MCF 10A (cell line): ENCODE measurements around the gene CNOT4. TPM values are rescaled to one million over a fixed set of nuclear protein-coding genes. Genes with fewer than 3 reads are reported as not detected.
A peak's percentile ranks its signal among the peaks of the same experiment; 100 is the strongest.

Source experiments
- BruUV-seq: library from RNA; stranded (reverse); fragments of 400-500 nt; replicated peaks from 2 replicates; lab custom pipeline; 2021; lab: Mats Ljungman, UMichigan
- CTCF ChIA-PET: fragments of 300-600 bp; sonication (Branson Sonifier 250); formaldehyde crosslinking; extraction: SDS; loops from one replicate; lab custom pipeline; 2021; ENCODE audit warnings: antibody characterized with exemption, inconsistent platforms; lab: Yijun Ruan, JAX
- POLR2A ChIA-PET: fragments of 300-600, 350-650 bp; sonication (Branson Sonifier 250); formaldehyde crosslinking; extraction: SDS; loops from one replicate; lab custom pipeline; 2020; ENCODE audit warnings: antibody characterized with exemption, inconsistent platforms; lab: Yijun Ruan, JAX
- DNase-seq: peaks from one replicate; pipeline ENCODE4 v3.0.0-alpha.2; 2018; ENCODE audit not compliant: unreplicated experiment
- H3K27ac Mint-ChIP-seq: one replicate; pipeline ENCODE4 v1.8.0; 2022; ENCODE audit warnings: mild to moderate bottlenecking, low read depth, mixed read lengths; ENCODE audit not compliant: unreplicated experiment
- H3K27me3 Mint-ChIP-seq: one replicate; pipeline ENCODE4 v1.8.0; 2022; ENCODE audit warnings: mixed read lengths; ENCODE audit not compliant: insufficient read depth, unreplicated experiment
- H3K36me3 Mint-ChIP-seq: one replicate; pipeline ENCODE4 v1.8.0; 2022; ENCODE audit warnings: mild to moderate bottlenecking, moderate library complexity, mixed read lengths; ENCODE audit not compliant: insufficient read depth, unreplicated experiment
- H3K4me1 Mint-ChIP-seq: one replicate; pipeline ENCODE4 v1.8.0; 2022; ENCODE audit warnings: mixed read lengths; ENCODE audit not compliant: insufficient read depth, unreplicated experiment
- H3K4me3 Mint-ChIP-seq: one replicate; pipeline ENCODE4 v1.8.0; 2022; ENCODE audit warnings: mild to moderate bottlenecking, moderate library complexity, mixed read lengths; ENCODE audit not compliant: unreplicated experiment
- H3K9me3 Mint-ChIP-seq: one replicate; pipeline ENCODE4 v1.8.0; 2022; ENCODE audit warnings: mixed read lengths; ENCODE audit not compliant: unreplicated experiment
- CTCF ChIP-seq: fragments of 200-600 bp; IDR thresholded peaks from one replicate; pipeline ENCODE4 v1.8.0; 2022; ENCODE audit warnings: antibody characterized with exemption, mild to moderate bottlenecking; ENCODE audit not compliant: unreplicated experiment
- intact Hi-C: fragments of 100-400 bp; cut with micrococcal nuclease; formaldehyde crosslinking; loops from 2 replicates; pipeline ENCODE4 v1.14.1; 2022
- total RNA-seq: library from RNA; stranded (reverse); gene quantifications from 2 replicates; pipeline ENCODE4 v1.2.3, GENCODE V29; 2022

The CNOT4 gene
- total RNA-seq, 1 experiment from 2014 or later = 18.5 TPM

- TF ChIP-seq CTCF = no peak
- CTCF ChIA-PET = no interaction called here
- no peak for DNase-seq
- Mint-ChIP-seq H3K4me1 (no peaks in the 10 kb centered on the region), H3K36me3 (peaks cover 27% of the 10 kb centered on the region), H3K9me3 (no peaks in the 10 kb centered on the region), H3K27ac (no peak overlapping the region), H3K27me3 (no peaks in the 10 kb centered on the region), H3K4me3 (no peak overlapping the region)
- POLR2A ChIA-PET = interaction anchor here (0.7 kb wide), 2 partner anchors 493 to 528 kb away, joined by 3 to 4 read pairs; no protein-coding TSS in a partner anchor
- no TSS peak for BruUV-seq
- intact Hi-C loops = no loop called here
Observed at GRCh38 chr7:135361788-135362187, 148.1 kb downstream of the CNOT4 start.

DNA sequence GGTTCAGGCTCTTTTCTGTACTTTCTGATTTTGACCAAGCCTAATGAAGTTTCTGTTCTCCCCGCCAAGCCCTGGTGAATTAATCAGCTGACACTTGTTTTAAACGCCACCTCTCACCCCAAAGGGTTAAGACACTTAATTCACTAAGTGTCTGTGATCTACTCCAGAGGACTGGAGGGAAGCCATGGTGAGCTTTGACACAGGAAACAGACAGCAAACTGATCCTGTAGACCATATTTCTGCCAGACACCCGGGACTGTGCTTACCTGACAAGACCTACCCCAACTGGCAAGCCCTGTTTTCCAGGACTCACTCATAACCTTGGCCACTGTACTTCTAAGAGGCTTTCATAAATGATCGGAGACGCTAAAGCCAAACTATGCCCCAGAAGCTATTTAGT is 150.3 kb downstream of the CNOT4 start:
- no TSS peak for BruUV-seq
- ChIA-PET CTCF (interaction anchor here (0.6 to 1.3 kb wide), 5 partner anchors 24 to 635 kb away, joined by 3 to 5 read pairs (median 3); no protein-coding TSS in a partner anchor), POLR2A (interaction anchor here (0.6 kb wide), 2 partner anchors 18 to 199 kb away, joined by 3 to 4 read pairs; no protein-coding TSS in a partner anchor)
- H3K4me1 Mint-ChIP-seq = no peaks in the 10 kb centered on the region
- no peak for TF ChIP-seq CTCF
- H3K27me3 Mint-ChIP-seq = no peaks in the 10 kb centered on the region
- H3K27ac Mint-ChIP-seq = no peak overlapping the region
- intact Hi-C loops = no loop called here
- no peak for DNase-seq
- H3K4me3 Mint-ChIP-seq = no peak overlapping the region
- H3K36me3 Mint-ChIP-seq = peaks cover 27% of the 10 kb centered on the region
- H3K9me3 Mint-ChIP-seq = no peaks in the 10 kb centered on the region

- DNase-seq = no peak
- no peak overlapping the region for H3K4me3 Mint-ChIP-seq
- no peak for TF ChIP-seq CTCF
- no peaks in the 10 kb centered on the region for H3K27me3 Mint-ChIP-seq
- POLR2A ChIA-PET = no interaction called here
- BruUV-seq = no TSS peak
- H3K4me1 Mint-ChIP-seq = no peaks in the 10 kb centered on the region
- no peaks in the 10 kb centered on the region for H3K9me3 Mint-ChIP-seq
- H3K27ac Mint-ChIP-seq = no peak overlapping the region
- intact Hi-C loops = no loop called here
- CTCF ChIA-PET = interaction anchor here (1.4 to 1.5 kb wide), 2 partner anchors 80 to 290 kb away, joined by 3 to 5 read pairs; no protein-coding TSS in a partner anchor
- H3K36me3 Mint-ChIP-seq = peaks cover 7% of the 10 kb centered on the region
Observed at GRCh38 chr7:135355377-135356048, 154.4 kb downstream of the CNOT4 start.

DNA sequence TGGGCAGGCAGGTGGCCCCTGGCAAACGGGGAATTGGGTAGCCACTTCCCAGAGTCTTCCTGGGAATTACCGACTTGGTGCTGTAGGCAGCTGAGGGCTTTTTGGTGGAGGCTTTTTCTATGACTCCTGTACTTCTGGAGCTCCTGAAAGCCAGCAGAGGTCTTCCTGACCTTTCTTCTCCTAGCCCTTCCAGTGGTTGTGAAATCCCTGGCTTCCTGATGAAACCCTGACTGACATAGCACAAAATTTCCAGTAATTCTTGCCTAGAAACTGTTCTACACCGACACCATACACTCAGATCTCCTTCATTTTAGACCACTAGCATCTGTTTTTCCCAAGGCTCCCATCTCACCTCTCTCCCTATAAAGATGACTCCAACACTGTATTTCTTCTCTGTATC is 156.1 kb downstream of the CNOT4 start:
- POLR2A ChIA-PET = no interaction called here
- BruUV-seq = no TSS peak
- DNase-seq = peak; percentile 16
- Mint-ChIP-seq H3K4me3 (no peak overlapping the region), H3K9me3 (no peaks in the 10 kb centered on the region), H3K27ac (no peak overlapping the region), H3K27me3 (no peaks in the 10 kb centered on the region), H3K4me1 (no peaks in the 10 kb centered on the region), H3K36me3 (no peaks in the 10 kb centered on the region)
- CTCF ChIA-PET = interaction anchor here (0.6 to 0.9 kb wide), 3 partner anchors 10 to 205 kb away, joined by 3 to 5 read pairs (median 4); no protein-coding TSS in a partner anchor
- no peak for TF ChIP-seq CTCF
- intact Hi-C loops = no loop called here
